Neuronal stem cell (in vitro differentiated cells): ENCODE results near the gene LUM.

Experiments used
- DNase-seq: peaks from one replicate; pipeline ENCODE4 v3.0.0-alpha.2; 2013; ENCODE audit warnings: low spot score
- H2AFZ ChIP-seq: one replicate; pipeline ENCODE4 v1.6.1; 2013; ENCODE audit warnings: mild to moderate bottlenecking, low read length, inconsistent platforms
- H2AK5ac ChIP-seq: 2 replicates; pipeline ENCODE4 v1.6.1; 2013; ENCODE audit warnings: low read depth, mild to moderate bottlenecking, inconsistent platforms, low read length, moderate library complexity, mixed read lengths
- H2BK120ac ChIP-seq: 2 replicates; pipeline ENCODE4 v1.6.1; 2013; ENCODE audit warnings: low read depth, mild to moderate bottlenecking, inconsistent platforms, low read length, moderate library complexity, mixed read lengths
- H2BK12ac ChIP-seq: one replicate; pipeline ENCODE4 v1.6.1; 2013; ENCODE audit warnings: low read length, inconsistent platforms
- H2BK15ac ChIP-seq: 2 replicates; pipeline ENCODE4 v1.6.1; 2013; ENCODE audit warnings: mild to moderate bottlenecking, low read length, inconsistent platforms, mixed read lengths
- H2BK5ac ChIP-seq: one replicate; pipeline ENCODE4 v1.6.1; 2013; ENCODE audit warnings: inconsistent platforms, mild to moderate bottlenecking, low read length, moderate library complexity
- H3K14ac ChIP-seq: one replicate; pipeline ENCODE4 v1.6.1; 2013; ENCODE audit warnings: low read length, inconsistent platforms
- H3K18ac ChIP-seq: 2 replicates; pipeline ENCODE4 v1.6.1; 2013; ENCODE audit warnings: low read length, inconsistent platforms
- H3K23ac ChIP-seq: 2 replicates; pipeline ENCODE4 v1.6.1; 2013; ENCODE audit warnings: low read depth, mild to moderate bottlenecking, mixed read lengths, low read length, inconsistent platforms; ENCODE audit not compliant: poor library complexity
- H3K27ac ChIP-seq: replicated peaks from 3 replicates; pipeline ENCODE4 v1.5.1; 2013; ENCODE audit warnings: low read length, inconsistent platforms
- H3K27me3 ChIP-seq, 3 experiments: 2 replicates each; pipeline ENCODE4 v1.6.1; 2013; ENCODE audit warnings: low read length in 3 of 3, mild to moderate bottlenecking in 2 of 3, inconsistent platforms in 1 of 3, low read depth in 1 of 3, mixed read lengths in 1 of 3, moderate library complexity in 1 of 3; ENCODE audit not compliant: control insufficient read depth in 3 of 3, insufficient read depth in 3 of 3
- H3K36me3 ChIP-seq, 2 donors: replicated peaks in 1 of 2; 2 replicates each; pipeline ENCODE4 v1.6.1; 2013; ENCODE audit warnings: low read length in 2 of 2; ENCODE audit not compliant: control insufficient read depth in 2 of 2, insufficient read depth in 2 of 2
- H3K4ac ChIP-seq: 2 replicates; pipeline ENCODE4 v1.6.1; 2013; ENCODE audit warnings: inconsistent platforms, mild to moderate bottlenecking, low read length, moderate library complexity
- H3K4me1 ChIP-seq, 2 donors: 1 replicate in 1 of 2; 2 replicates in 1 of 2; pipeline ENCODE4 v1.6.1; 2013; ENCODE audit warnings: low read length in 2 of 2, low read depth in 1 of 2; ENCODE audit not compliant: control insufficient read depth in 2 of 2, insufficient read depth in 1 of 2
- H3K4me2 ChIP-seq: one replicate; pipeline ENCODE4 v1.6.1; 2013; ENCODE audit warnings: mild to moderate bottlenecking, low read length, inconsistent platforms; ENCODE audit not compliant: insufficient read depth, poor library complexity, severe bottlenecking
- H3K4me3 ChIP-seq, 2 donors: 2 replicates each; pipeline ENCODE4 v1.5.1; 2013; ENCODE audit warnings: low read length in 2 of 2, mild to moderate bottlenecking in 2 of 2, inconsistent platforms in 1 of 2, moderate library complexity in 1 of 2
- H3K79me1 ChIP-seq: one replicate; pipeline ENCODE4 v1.6.1; 2013; ENCODE audit warnings: low read depth, mild to moderate bottlenecking, inconsistent platforms, low read length, moderate library complexity
- H3K9ac ChIP-seq: one replicate; pipeline ENCODE4 v1.6.1; 2013; ENCODE audit warnings: mild to moderate bottlenecking, low read depth, low read length, inconsistent platforms; ENCODE audit not compliant: poor library complexity
- H3K9me3 ChIP-seq, 2 donors: replicated peaks in 1 of 2; 2 replicates each; pipeline versions ENCODE3 to v1.6.1; 2013; ENCODE audit warnings: low read length in 2 of 2, mild to moderate bottlenecking in 2 of 2, inconsistent platforms in 1 of 2, low read depth in 1 of 2, mixed read lengths in 1 of 2, moderate library complexity in 1 of 2; ENCODE audit not compliant: control insufficient read depth in 2 of 2, insufficient read depth in 1 of 2
- H4K8ac ChIP-seq: one replicate; pipeline ENCODE4 v1.6.1; 2013; ENCODE audit warnings: low read depth, mild to moderate bottlenecking, inconsistent platforms, low read length, moderate library complexity
- H4K91ac ChIP-seq: one replicate; pipeline ENCODE4 v1.6.1; 2013; ENCODE audit warnings: low read length, low read depth, mild to moderate bottlenecking, inconsistent platforms; ENCODE audit not compliant: poor library complexity
- WGBS, 2 donors: extraction: QIAGEN DNeasy Blood & Tissue Kit; methylation state at CpG; one replicate each; pipeline ENCODE4 v1.1.7; 2013; ENCODE audit warnings: missing lambda C conversion rate in 2 of 2, mixed read lengths in 1 of 2; ENCODE audit not compliant: insufficient read length in 2 of 2, insufficient replicate concordance in 1 of 2; ENCODE audit errors: extremely low coverage in 2 of 2; 5-methylcytosine and 5-hydroxymethylcytosine counted together

The LUM gene

GRCh38 chr12:91109581-91110310, 1.5 kb downstream of the LUM start:
- Histone ChIP-seq H2BK15ac (no peak overlapping the region), H2BK12ac (no peak overlapping the region), H4K91ac (no peak overlapping the region), H3K27me3 (no peaks in the 10 kb centered on the region), H2AFZ (no peak overlapping the region), H3K9me3 (no peaks in the 10 kb centered on the region), H2BK5ac (no peak overlapping the region), H3K4ac (no peak overlapping the region), H3K4me1 (peaks cover 5 to 7% of the 10 kb centered on the region in 2 donors), H3K36me3 (no peaks in the 10 kb centered on the region), H3K27ac (no peak overlapping the region), H2AK5ac (no peak overlapping the region), H3K4me3 (no peak overlapping the region), H3K9ac (no peak overlapping the region), H3K4me2 (no peak overlapping the region), H2BK120ac (no peak overlapping the region), H3K23ac (no peak overlapping the region), H4K8ac (no peak overlapping the region), H3K79me1 (no peaks in the 10 kb centered on the region), H3K18ac (no peak overlapping the region), H3K14ac (no peak overlapping the region)
- DNase-seq = no peak
- WGBS, 2 donors = no CpG with 5 or more reads among the region's 2 CpGs

- Histone ChIP-seq H3K79me1 (no peaks in the 10 kb centered on the region), H3K14ac (no peak overlapping the region), H3K4ac (no peak overlapping the region), H2AFZ (no peak overlapping the region), H3K4me2 (no peak overlapping the region), H2BK15ac (no peak overlapping the region), H3K23ac (no peak overlapping the region), H3K9me3 (no peaks in the 10 kb centered on the region), H3K27me3 (no peaks in the 10 kb centered on the region), H2BK5ac (no peak overlapping the region), H3K4me1 (peaks cover 5 to 7% of the 10 kb centered on the region in 2 donors), H2BK12ac (no peak overlapping the region), H3K4me3 (no peak overlapping the region), H4K8ac (no peak overlapping the region), H4K91ac (no peak overlapping the region), H3K18ac (no peak overlapping the region), H3K9ac (no peak overlapping the region), H3K36me3 (no peaks in the 10 kb centered on the region), H3K27ac (no peak overlapping the region), H2BK120ac (no peak overlapping the region), H2AK5ac (no peak overlapping the region)
- peak; percentile 51 for DNase-seq
- no CpG with 5 or more reads among the region's 7 CpGs for WGBS, 2 donors
These were observed 2.1 kb downstream of the LUM start for GRCh38 chr12:91109148-91109564.

GRCh38 chr12:91108196-91108755, 3.0 kb downstream of the LUM start:
- peak overlapping the region; percentile 8 for H2AFZ ChIP-seq
- no peak overlapping the region for H2BK12ac ChIP-seq
- WGBS, 2 donors = no CpG with 5 or more reads among the region's 5 CpGs
- H3K18ac ChIP-seq = no peak overlapping the region
- no peak for DNase-seq
- H4K8ac ChIP-seq = no peak overlapping the region
- no peak overlapping the region for H3K27ac ChIP-seq
- H3K14ac ChIP-seq = no peak overlapping the region
- H3K79me1 ChIP-seq = no peaks in the 10 kb centered on the region
- H3K9ac ChIP-seq = no peak overlapping the region
- no peak overlapping the region for H2BK5ac ChIP-seq
- no peak overlapping the region for H2AK5ac ChIP-seq
- no peak overlapping the region for H3K23ac ChIP-seq
- no peak overlapping the region for H3K4me3 ChIP-seq
- no peaks in the 10 kb centered on the region for H3K36me3 ChIP-seq
- no peak overlapping the region for H2BK120ac ChIP-seq
- no peaks in the 10 kb centered on the region for H3K9me3 ChIP-seq
- no peak overlapping the region for H3K4me2 ChIP-seq
- H3K4me1 ChIP-seq = peaks cover 5 to 7% of the 10 kb centered on the region in 2 donors
- no peak overlapping the region for H2BK15ac ChIP-seq
- no peak overlapping the region for H4K91ac ChIP-seq
- H3K4ac ChIP-seq = no peak overlapping the region
- no peaks in the 10 kb centered on the region for H3K27me3 ChIP-seq

- peaks cover 2 to 3% of the 10 kb centered on the region in 2 donors for H3K4me1 ChIP-seq
- H3K4me2 ChIP-seq = no peak overlapping the region
- no peak overlapping the region for H4K8ac ChIP-seq
- H4K91ac ChIP-seq = no peak overlapping the region
- H2BK120ac ChIP-seq = no peak overlapping the region
- no peaks in the 10 kb centered on the region for H3K27me3 ChIP-seq
- H3K18ac ChIP-seq = no peak overlapping the region
- H3K14ac ChIP-seq = no peak overlapping the region
- no peak overlapping the region for H2BK5ac ChIP-seq
- no peak overlapping the region for H2AFZ ChIP-seq
- H3K79me1 ChIP-seq = no peaks in the 10 kb centered on the region
- no peak overlapping the region for H3K4me3 ChIP-seq
- no peak overlapping the region for H3K4ac ChIP-seq
- DNase-seq = no peak
- H3K27ac ChIP-seq = no peak overlapping the region
- no peak overlapping the region for H3K9ac ChIP-seq
- no peak overlapping the region for H2BK12ac ChIP-seq
- no peaks in the 10 kb centered on the region for H3K36me3 ChIP-seq
- H3K9me3 ChIP-seq = no peaks in the 10 kb centered on the region
- no peak overlapping the region for H2BK15ac ChIP-seq
- no peak overlapping the region for H2AK5ac ChIP-seq
- H3K23ac ChIP-seq = no peak overlapping the region
These were observed 5.0 kb downstream of the LUM start for GRCh38 chr12:91106283-91106682.
